Gastrocnemius medialis (tissue), 4 donors: Measurements from ENCODE around the gene INSRR.

ENCODE experiments used
- CTCF ChIP-seq, 5 experiments: fragments of 450-650 bp in 3 of 5; fragments of 200-600 bp in 2 of 5; sonication (generic) in 2 of 5; IDR thresholded peaks in 4 of 5; conservative IDR thresholded peaks in 1 of 5; 1 replicate in 4 of 5; 2 replicates in 1 of 5; pipeline ENCODE4 v1.5.1; 2016 to 2019; ENCODE audit warnings: antibody characterized with exemption in 5 of 5, mild to moderate bottlenecking in 3 of 5, moderate library complexity in 3 of 5
- POLR2A ChIP-seq, 2 donors: fragments of 450-650 bp; IDR thresholded peaks; one replicate each; pipeline ENCODE4 v1.6.1; 2017; ENCODE audit warnings: antibody characterized with exemption in 2 of 2, mild to moderate bottlenecking in 2 of 2, moderate library complexity in 2 of 2

- TF ChIP-seq CTCF (IDR thresholded peaks at IDR 0.05 in 4 of 5, conservative IDR thresholded peaks at IDR 0.05 in 1 of 5) (no peak), POLR2A (IDR thresholded peaks at IDR 0.05) (no peak)
Measured at GRCh38 chr1:156796340-156797097, 62.4 kb downstream of the INSRR start.
